Measurements from ENCODE around the gene ANXA1.

DNA sequence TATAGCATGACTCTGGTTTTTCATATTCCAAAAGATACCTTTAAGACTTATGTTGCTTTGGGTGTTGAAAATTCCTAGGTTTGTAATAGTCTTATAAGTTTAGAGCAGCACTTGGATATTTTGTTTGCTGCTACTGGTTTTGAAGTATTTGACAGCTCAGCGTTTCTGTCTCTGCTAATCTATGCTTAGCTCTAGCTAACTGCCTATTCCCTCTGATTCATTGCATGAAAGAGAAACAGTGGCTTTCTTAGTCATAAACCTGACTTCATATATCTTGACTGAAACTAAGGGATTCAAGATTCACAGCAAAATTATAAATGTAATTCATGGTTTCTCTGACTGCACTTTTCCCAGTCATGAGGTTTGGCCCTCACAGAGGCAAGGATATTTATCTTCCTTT is 35.6 kb upstream of the ANXA1 start:
- TF ChIP-seq POLR2A (IDR thresholded peaks at IDR 0.05; ENCODE audit: low read depth, low read length) (no peak), POLR2AphosphoS5 (IDR thresholded peaks at IDR 0.05; ENCODE audit: insufficient read depth, low read depth, low read length) (no peak), EZH2 (IDR thresholded peaks at IDR 0.05; ENCODE audit: borderline replicate concordance, low read depth, low read length, severe bottlenecking) (no peak), JUN (IDR thresholded peaks at IDR 0.05; ENCODE audit: borderline replicate concordance, insufficient read depth, insufficient read length, low read depth) (no peak)
- TF ChIP-seq, protein P1, sequence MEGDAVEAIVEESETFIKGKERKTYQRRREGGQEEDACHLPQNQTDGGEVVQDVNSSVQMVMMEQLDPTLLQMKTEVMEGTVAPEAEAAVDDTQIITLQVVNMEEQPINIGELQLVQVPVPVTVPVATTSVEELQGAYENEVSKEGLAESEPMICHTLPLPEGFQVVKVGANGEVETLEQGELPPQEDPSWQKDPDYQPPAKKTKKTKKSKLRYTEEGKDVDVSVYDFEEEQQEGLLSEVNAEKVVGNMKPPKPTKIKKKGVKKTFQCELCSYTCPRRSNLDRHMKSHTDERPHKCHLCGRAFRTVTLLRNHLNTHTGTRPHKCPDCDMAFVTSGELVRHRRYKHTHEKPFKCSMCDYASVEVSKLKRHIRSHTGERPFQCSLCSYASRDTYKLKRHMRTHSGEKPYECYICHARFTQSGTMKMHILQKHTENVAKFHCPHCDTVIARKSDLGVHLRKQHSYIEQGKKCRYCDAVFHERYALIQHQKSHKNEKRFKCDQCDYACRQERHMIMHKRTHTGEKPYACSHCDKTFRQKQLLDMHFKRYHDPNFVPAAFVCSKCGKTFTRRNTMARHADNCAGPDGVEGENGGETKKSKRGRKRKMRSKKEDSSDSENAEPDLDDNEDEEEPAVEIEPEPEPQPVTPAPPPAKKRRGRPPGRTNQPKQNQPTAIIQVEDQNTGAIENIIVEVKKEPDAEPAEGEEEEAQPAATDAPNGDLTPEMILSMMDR (IDR thresholded peaks at IDR 0.05; ENCODE audit: extremely low read depth in 1 of 2, insufficient read depth in 1 of 2, low read depth in 1 of 2, low read length in 2 of 2): no peak
